ENCODE measurements around the gene MISP3. TPM values are rescaled to one million over a fixed set of nuclear protein-coding genes. Genes with fewer than 3 reads are reported as not detected.
A peak's percentile ranks its signal among the peaks of the same experiment; 100 is the strongest.

MISP3 gene
- total RNA-seq, 1 donor from 2014 or later: 5.3 TPM

- Mint-ChIP-seq H3K4me1 (ENCODE audit: low read depth) (peaks cover 16% of the 10 kb centered on the region), H3K4me3 (ENCODE audit: low read depth) (no peak overlapping the region), H3K27ac (no peak overlapping the region), H3K9me3 (no peaks in the 10 kb centered on the region), H3K27me3 (ENCODE audit: low read depth) (peaks cover 34% of the 10 kb centered on the region), H3K36me3 (ENCODE audit: low read depth) (peaks cover 30% of the 10 kb centered on the region)
- DNase-seq (ENCODE audit: low spot score): no peak
- intact Hi-C loops (cut with micrococcal nuclease): no loop called here
These were observed 16.4 kb upstream of the MISP3 start for GRCh38 chr19:14056069-14056666.

- intact Hi-C loops (cut with micrococcal nuclease): no loop called here
- peaks cover 25% of the 10 kb centered on the region for H3K36me3 Mint-ChIP-seq (ENCODE audit: low read depth)
- no peaks in the 10 kb centered on the region for H3K9me3 Mint-ChIP-seq
- no peak for DNase-seq (ENCODE audit: low spot score)
- peaks cover 36% of the 10 kb centered on the region for H3K27me3 Mint-ChIP-seq (ENCODE audit: low read depth)
- H3K4me3 Mint-ChIP-seq (ENCODE audit: low read depth): peak overlapping the region; percentile 41
- peaks cover 16% of the 10 kb centered on the region for H3K4me1 Mint-ChIP-seq (ENCODE audit: low read depth)
- H3K27ac Mint-ChIP-seq: no peak overlapping the region
These were observed 15.7 kb upstream of the MISP3 start for GRCh38 chr19:14056741-14057356.

- Mint-ChIP-seq H3K4me1 (ENCODE audit: low read depth) (peaks cover 16% of the 10 kb centered on the region), H3K4me3 (ENCODE audit: low read depth) (peak overlapping the region; percentile 64), H3K9me3 (no peaks in the 10 kb centered on the region), H3K36me3 (ENCODE audit: low read depth) (peaks cover 10% of the 10 kb centered on the region), H3K27me3 (ENCODE audit: low read depth) (peaks cover 36% of the 10 kb centered on the region), H3K27ac (no peak overlapping the region)
- no peak for DNase-seq (ENCODE audit: low spot score)
- intact Hi-C loops (cut with micrococcal nuclease): no loop called here
These were observed 14.1 kb upstream of the MISP3 start for GRCh38 chr19:14058182-14059092.

GRCh38 chr19:14059093-14059480 is 13.5 kb upstream of the MISP3 start:
- Mint-ChIP-seq H3K9me3 (no peaks in the 10 kb centered on the region), H3K4me1 (ENCODE audit: low read depth) (peaks cover 16% of the 10 kb centered on the region), H3K27ac (no peak overlapping the region), H3K4me3 (ENCODE audit: low read depth) (peak overlapping the region; percentile 34), H3K27me3 (ENCODE audit: low read depth) (peaks cover 36% of the 10 kb centered on the region), H3K36me3 (ENCODE audit: low read depth) (peaks cover 6% of the 10 kb centered on the region)
- DNase-seq (ENCODE audit: low spot score): no peak
- intact Hi-C loops (cut with micrococcal nuclease): no loop called here

- intact Hi-C loops (cut with micrococcal nuclease): no loop called here
- no peak overlapping the region for H3K4me3 Mint-ChIP-seq (ENCODE audit: low read depth)
- no peaks in the 10 kb centered on the region for H3K36me3 Mint-ChIP-seq (ENCODE audit: low read depth)
- DNase-seq (ENCODE audit: low spot score): no peak
- H3K9me3 Mint-ChIP-seq: no peaks in the 10 kb centered on the region
- no peak overlapping the region for H3K27ac Mint-ChIP-seq
- peaks cover 16% of the 10 kb centered on the region for H3K4me1 Mint-ChIP-seq (ENCODE audit: low read depth)
- peaks cover 36% of the 10 kb centered on the region for H3K27me3 Mint-ChIP-seq (ENCODE audit: low read depth)
These were observed 12.9 kb upstream of the MISP3 start for GRCh38 chr19:14059652-14060155.

- Mint-ChIP-seq H3K9me3 (no peaks in the 10 kb centered on the region), H3K27ac (no peak overlapping the region), H3K36me3 (ENCODE audit: low read depth) (no peaks in the 10 kb centered on the region), H3K27me3 (ENCODE audit: low read depth) (peaks cover 36% of the 10 kb centered on the region), H3K4me3 (ENCODE audit: low read depth) (no peak overlapping the region), H3K4me1 (ENCODE audit: low read depth) (peaks cover 16% of the 10 kb centered on the region)
- intact Hi-C loops (cut with micrococcal nuclease): no loop called here
- DNase-seq (ENCODE audit: low spot score): no peak
These were observed 11.4 kb upstream of the MISP3 start for GRCh38 chr19:14061081-14061749.

GRCh38 chr19:14061751-14062557 is 10.6 kb upstream of the MISP3 start, which contains the start of gene PALM3:
PALM3 (minus strand) TSS chr19:14062076; CDS start chr19:14061980, 96 bp downstream.
- H3K27ac Mint-ChIP-seq: no peak within 1 kb of the TSS
- no peak for DNase-seq (ENCODE audit: low spot score)
- H3K36me3 Mint-ChIP-seq (ENCODE audit: low read depth): no peaks in the 10 kb centered on the region
- H3K4me1 Mint-ChIP-seq (ENCODE audit: low read depth): peaks cover 16% of the 10 kb centered on the region
- no peak within 1 kb of the TSS for H3K4me3 Mint-ChIP-seq (ENCODE audit: low read depth)
- no peaks in the 10 kb centered on the region for H3K9me3 Mint-ChIP-seq
- peaks cover 31% of the 10 kb centered on the region for H3K27me3 Mint-ChIP-seq (ENCODE audit: low read depth)
- intact Hi-C loops (cut with micrococcal nuclease): no loop called here

GRCh38 chr19:14062558-14062855 is 10.1 kb upstream of the MISP3 start:
- Mint-ChIP-seq H3K27ac (no peak overlapping the region), H3K4me3 (ENCODE audit: low read depth) (no peak overlapping the region), H3K27me3 (ENCODE audit: low read depth) (peaks cover 30% of the 10 kb centered on the region), H3K36me3 (ENCODE audit: low read depth) (no peaks in the 10 kb centered on the region), H3K4me1 (ENCODE audit: low read depth) (peaks cover 16% of the 10 kb centered on the region), H3K9me3 (no peaks in the 10 kb centered on the region)
- DNase-seq (ENCODE audit: low spot score): no peak
- intact Hi-C loops (cut with micrococcal nuclease): no loop called here

GRCh38 chr19:14063105-14063504 is 9.5 kb upstream of the MISP3 start:
- H3K27ac Mint-ChIP-seq: no peak overlapping the region
- peaks cover 25% of the 10 kb centered on the region for H3K27me3 Mint-ChIP-seq (ENCODE audit: low read depth)
- no peaks in the 10 kb centered on the region for H3K36me3 Mint-ChIP-seq (ENCODE audit: low read depth)
- H3K4me3 Mint-ChIP-seq (ENCODE audit: low read depth): no peak overlapping the region
- no peak for DNase-seq (ENCODE audit: low spot score)
- H3K4me1 Mint-ChIP-seq (ENCODE audit: low read depth): peaks cover 15% of the 10 kb centered on the region
- no peaks in the 10 kb centered on the region for H3K9me3 Mint-ChIP-seq
- intact Hi-C loops (cut with micrococcal nuclease): no loop called here

GRCh38 chr19:14066134-14066533 is 6.5 kb upstream of the MISP3 start:
- peaks cover 4% of the 10 kb centered on the region for H3K27me3 Mint-ChIP-seq (ENCODE audit: low read depth)
- H3K27ac Mint-ChIP-seq: no peak overlapping the region
- DNase-seq (ENCODE audit: low spot score): no peak
- no peak overlapping the region for H3K4me3 Mint-ChIP-seq (ENCODE audit: low read depth)
- no peaks in the 10 kb centered on the region for H3K36me3 Mint-ChIP-seq (ENCODE audit: low read depth)
- H3K4me1 Mint-ChIP-seq (ENCODE audit: low read depth): peaks cover 5% of the 10 kb centered on the region
- H3K9me3 Mint-ChIP-seq: no peaks in the 10 kb centered on the region
- intact Hi-C loops (cut with micrococcal nuclease): no loop called here

- H3K27me3 Mint-ChIP-seq (ENCODE audit: low read depth): peaks cover 2% of the 10 kb centered on the region
- H3K27ac Mint-ChIP-seq: no peak overlapping the region
- H3K4me1 Mint-ChIP-seq (ENCODE audit: low read depth): peaks cover 8% of the 10 kb centered on the region
- peak overlapping the region; percentile 33 for H3K4me3 Mint-ChIP-seq (ENCODE audit: low read depth)
- intact Hi-C loops (cut with micrococcal nuclease): loop anchor here (5.0 kb wide), 2 partner anchors 63 to 67 kb away; partner anchors contain the start of genes ASF1B and RFX1
- H3K36me3 Mint-ChIP-seq (ENCODE audit: low read depth): no peaks in the 10 kb centered on the region
- no peak for DNase-seq (ENCODE audit: low spot score)
- no peaks in the 10 kb centered on the region for H3K9me3 Mint-ChIP-seq
These were observed 2.1 kb upstream of the MISP3 start for GRCh38 chr19:14070268-14071050.

Data from activated T-helper 2 cell treated with anti-CD3 and anti-CD28 coated beads, Interferon-gamma antibody, Interleukin-2, Interleukin-4, amounts not matched to agents 10 μg/mL and 5 μg/mL and 100 μg/mL, durations not matched to agents 14 hours and 24 hours and 36 hours (primary cell).